Esophagus muscularis mucosa (tissue), 4 donors: ENCODE results near the gene GRID2IP. TPM values are rescaled to one million over a fixed set of nuclear protein-coding genes. Genes with fewer than 3 reads are reported as not detected.
"Not testable (repeated sequence)": the region's sequence is repeated elsewhere in the genome, so short reads cannot be mapped to it uniquely, and the experiment has no call there.

Source experiments
- DNase-seq: peaks from one replicate; pipeline ENCODE4 v3.0.0-alpha.2; 2017; ENCODE audit errors: extremely low spot score
- H3K27ac ChIP-seq, 4 donors: fragments of 200-600 bp; sonication (generic); replicated peaks in 1 of 4; 1 replicate in 3 of 4; 2 replicates in 1 of 4; pipeline ENCODE4 v1.5.1; 2016 to 2019; ENCODE audit warnings: mild to moderate bottlenecking in 1 of 4
- H3K27me3 ChIP-seq, 4 donors: fragments of 200-600 bp; sonication (generic); one replicate each; pipeline versions ENCODE4 v1.5.1 to v1.6.0; 2016 to 2019
- H3K36me3 ChIP-seq, 4 donors: fragments of 200-600 bp; sonication (generic); one replicate each; pipeline ENCODE4 v1.5.1; 2016 to 2019
- H3K4me1 ChIP-seq, 4 donors: fragments of 200-600 bp; sonication (generic); one replicate each; pipeline ENCODE4 v1.5.1; 2016 to 2019
- H3K4me3 ChIP-seq, 4 donors: fragments of 200-600 bp; sonication (generic); 1 replicate in 2 of 4; 2 replicates in 2 of 4; pipeline ENCODE4 v1.5.1; 2016 to 2019; ENCODE audit warnings: mild to moderate bottlenecking in 4 of 4, moderate library complexity in 1 of 4
- H3K9me3 ChIP-seq, 4 donors: fragments of 200-600 bp; sonication (generic); 1 replicate in 3 of 4; 2 replicates in 1 of 4; pipeline ENCODE4 v1.5.1; 2016 to 2019
- EP300 ChIP-seq: sonication (generic); formaldehyde crosslinking; IDR thresholded peaks from one replicate; pipeline ENCODE4 v1.6.1; 2017; ENCODE audit warnings: antibody characterized with exemption
- POLR2A ChIP-seq: fragments of 450-650 bp; IDR thresholded peaks from one replicate; pipeline ENCODE4 v1.6.1; 2017; ENCODE audit warnings: antibody characterized with exemption, moderate library complexity, mild to moderate bottlenecking, low read depth
- POLR2AphosphoS5 ChIP-seq, 2 donors: sonication (generic); formaldehyde crosslinking; IDR thresholded peaks; one replicate each; pipeline ENCODE4 v1.6.1; 2017; ENCODE audit warnings: antibody characterized with exemption in 2 of 2
- WGBS: methylation state at CpG from one replicate; pipeline ENCODE4 v1.1.5; 2018; 5-methylcytosine and 5-hydroxymethylcytosine counted together
- intact Hi-C: fragments of 100-400 bp; cut with DNase I; formaldehyde crosslinking; loops from one replicate; pipeline ENCODE4 v1.15.1; 2023
- total RNA-seq, 4 donors: library from RNA; depleted of rRNA; stranded (reverse); fragments of >200 nt; gene quantifications; one replicate each; pipeline versions ENCODE4 v1.1.0 to v1.2.1, GENCODE V29; 2016
- TF ChIP-seq, protein P1 (sequence below), 3 experiments: fragments of 200-600 bp in 2 of 3; fragments of 450-650 bp in 1 of 3; sonication (generic) in 2 of 3; IDR thresholded peaks; one replicate each; pipeline ENCODE4 v1.5.1; 2017 to 2019; ENCODE audit warnings: antibody characterized with exemption in 3 of 3, mild to moderate bottlenecking in 2 of 3, moderate library complexity in 1 of 3

The GRID2IP gene
- total RNA-seq, 4 donors from 2014 or later: not detected

DNA sequence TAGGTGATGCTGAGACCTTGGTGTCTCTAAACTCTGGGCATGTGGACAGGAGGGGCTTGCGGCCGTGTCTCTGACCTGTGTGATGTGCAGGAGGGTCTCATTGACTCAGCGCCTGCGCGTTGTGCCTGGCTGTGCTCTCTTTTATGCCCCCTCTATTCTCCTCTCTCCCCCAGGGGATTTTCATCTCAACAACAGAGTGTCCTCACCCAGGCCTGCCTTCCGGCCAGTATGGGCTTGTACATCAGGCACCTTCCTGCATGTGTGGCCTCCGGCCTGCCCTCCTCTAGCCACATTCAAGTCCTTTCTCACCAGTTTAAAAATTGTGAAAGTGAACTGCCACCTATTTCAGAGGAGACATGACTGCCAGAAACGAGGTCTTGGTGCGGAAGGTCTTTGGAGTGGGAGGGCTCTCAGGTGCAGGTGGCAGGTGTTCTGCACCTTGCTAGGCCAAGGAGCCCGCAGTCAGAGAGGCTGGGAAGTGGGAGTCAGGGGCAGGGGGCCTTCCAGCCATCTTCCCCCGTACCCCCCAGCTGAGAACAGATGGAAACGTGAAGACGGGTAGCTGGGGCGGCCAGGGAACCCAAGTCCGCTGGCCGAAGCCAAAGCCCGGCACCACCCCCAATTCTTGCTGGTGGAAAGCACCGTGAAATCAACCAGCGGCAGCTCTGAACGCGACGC, 38.0 kb upstream of the GRID2IP start:
- Histone ChIP-seq H3K27ac (peak overlapping the region; percentile 84 to 92 (median 87)), H3K36me3 (peaks cover 32 to 79% (median 64%) of the 10 kb centered on the region in 4 donors), H3K9me3 (no peaks in the 10 kb centered on the region), H3K4me1 (peaks cover 13 to 24% (median 21%) of the 10 kb centered on the region in 4 donors), H3K4me3 (peak overlapping the region; percentile 84 to 92 (median 88)), H3K27me3 (no peaks in the 10 kb centered on the region)
- WGBS: 83% methylated on average over 9 of the region's 22 CpGs
- no peak for DNase-seq
- TF ChIP-seq POLR2A: no peak
- intact Hi-C loops: no loop called here

DNA sequence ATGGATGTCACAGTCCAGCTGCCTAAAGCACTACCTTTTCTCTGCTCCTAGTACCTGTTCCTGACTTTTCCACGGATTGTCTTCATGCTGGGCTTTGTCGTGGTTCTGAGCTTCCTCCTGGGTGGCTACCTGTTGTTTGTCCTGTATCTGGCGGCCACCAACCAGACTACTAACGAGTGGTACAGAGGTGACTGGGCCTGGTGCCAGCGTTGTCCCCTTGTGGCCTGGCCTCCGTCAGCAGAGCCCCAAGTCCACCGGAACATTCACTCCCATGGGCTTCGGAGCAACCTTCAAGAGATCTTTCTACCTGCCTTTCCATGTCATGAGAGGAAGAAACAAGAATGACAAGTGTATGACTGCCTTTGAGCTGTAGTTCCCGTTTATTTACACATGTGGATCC, 37.3 kb upstream of the GRID2IP start:
- Histone ChIP-seq H3K36me3 (peaks cover 28 to 79% (median 62%) of the 10 kb centered on the region in 4 donors), H3K9me3 (no peaks in the 10 kb centered on the region), H3K4me3 (no peak overlapping the region), H3K27ac (no peak overlapping the region), H3K4me1 (peaks cover 13 to 24% (median 21%) of the 10 kb centered on the region in 4 donors), H3K27me3 (no peaks in the 10 kb centered on the region)
- intact Hi-C loops: no loop called here
- WGBS: 81% methylated on average over 9 of the region's 9 CpGs
- DNase-seq: no peak
- TF ChIP-seq EP300 (no peak), POLR2A (no peak), POLR2AphosphoS5 (IDR thresholded peaks at IDR 0.05) (no peak)
- TF ChIP-seq, protein P1, sequence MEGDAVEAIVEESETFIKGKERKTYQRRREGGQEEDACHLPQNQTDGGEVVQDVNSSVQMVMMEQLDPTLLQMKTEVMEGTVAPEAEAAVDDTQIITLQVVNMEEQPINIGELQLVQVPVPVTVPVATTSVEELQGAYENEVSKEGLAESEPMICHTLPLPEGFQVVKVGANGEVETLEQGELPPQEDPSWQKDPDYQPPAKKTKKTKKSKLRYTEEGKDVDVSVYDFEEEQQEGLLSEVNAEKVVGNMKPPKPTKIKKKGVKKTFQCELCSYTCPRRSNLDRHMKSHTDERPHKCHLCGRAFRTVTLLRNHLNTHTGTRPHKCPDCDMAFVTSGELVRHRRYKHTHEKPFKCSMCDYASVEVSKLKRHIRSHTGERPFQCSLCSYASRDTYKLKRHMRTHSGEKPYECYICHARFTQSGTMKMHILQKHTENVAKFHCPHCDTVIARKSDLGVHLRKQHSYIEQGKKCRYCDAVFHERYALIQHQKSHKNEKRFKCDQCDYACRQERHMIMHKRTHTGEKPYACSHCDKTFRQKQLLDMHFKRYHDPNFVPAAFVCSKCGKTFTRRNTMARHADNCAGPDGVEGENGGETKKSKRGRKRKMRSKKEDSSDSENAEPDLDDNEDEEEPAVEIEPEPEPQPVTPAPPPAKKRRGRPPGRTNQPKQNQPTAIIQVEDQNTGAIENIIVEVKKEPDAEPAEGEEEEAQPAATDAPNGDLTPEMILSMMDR (IDR thresholded peaks at IDR 0.05): no peak

DNA sequence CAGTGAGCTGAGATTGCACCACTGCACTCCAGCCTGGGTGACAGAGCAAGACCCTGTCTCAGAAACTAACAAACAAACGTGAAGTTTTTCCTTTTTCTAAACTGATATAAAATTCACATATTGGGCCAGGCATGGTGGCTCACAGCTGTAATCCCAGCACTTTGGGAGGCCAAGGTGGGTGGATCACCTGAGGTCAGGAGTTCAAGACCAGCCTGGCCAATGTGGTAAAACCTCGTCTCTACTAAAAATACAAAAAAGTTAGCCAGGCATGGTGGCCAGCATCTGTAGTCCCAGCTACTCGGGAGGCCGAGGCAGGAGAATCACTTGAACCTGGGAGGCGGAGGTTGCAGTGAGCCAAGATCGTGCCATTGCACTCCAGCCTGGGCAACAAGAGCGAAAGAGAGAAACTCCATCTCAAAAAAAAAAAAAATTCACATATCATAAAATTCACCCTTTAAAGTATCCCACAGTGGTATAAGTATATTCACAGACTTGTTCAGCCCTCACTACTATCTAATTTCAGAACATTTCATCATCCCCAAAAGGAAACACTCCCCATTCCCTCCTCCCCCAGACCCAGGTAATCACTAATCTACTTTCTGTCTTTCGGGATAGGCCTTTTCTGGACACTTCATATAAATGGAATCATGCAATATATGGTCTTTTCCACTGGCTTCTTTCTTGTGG, 34.6 kb upstream of the GRID2IP start:
- H3K27ac ChIP-seq, intact Hi-C loops, H3K4me3 ChIP-seq, H3K27me3 ChIP-seq, H3K9me3 ChIP-seq, DNase-seq: not testable (repeated sequence)
- WGBS: 90% methylated on average over 8 of the region's 8 CpGs
- Histone ChIP-seq H3K4me1 (peaks cover 6 to 13% (median 12%) of the 10 kb centered on the region in 4 donors), H3K36me3 (peaks cover 41 to 83% (median 68%) of the 10 kb centered on the region in 4 donors)

DNA sequence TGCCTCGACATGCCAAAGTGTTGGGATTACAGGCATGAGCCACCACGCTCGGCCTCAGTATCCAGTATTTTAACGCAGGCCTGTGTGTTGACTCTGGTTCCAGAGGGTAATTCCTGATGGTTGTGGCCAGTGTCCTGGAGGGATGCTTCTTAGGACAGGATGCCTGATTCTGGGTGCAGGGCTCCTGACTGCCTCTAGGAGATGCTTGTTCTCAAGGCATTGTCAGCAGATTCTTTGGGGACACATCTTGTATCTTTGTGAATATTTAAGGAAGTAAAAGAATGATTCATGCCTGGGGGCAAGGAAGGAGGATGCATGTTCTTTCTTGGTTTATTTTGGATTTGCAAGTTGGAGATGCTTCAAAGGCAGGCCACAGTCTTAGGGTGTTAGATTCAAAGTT, 28.2 kb upstream of the GRID2IP start:
- no peaks in the 10 kb centered on the region for H3K27me3 ChIP-seq
- TF ChIP-seq POLR2A (no peak), POLR2AphosphoS5 (IDR thresholded peaks at IDR 0.05) (no peak), EP300 (no peak)
- TF ChIP-seq, protein P1 (IDR thresholded peaks at IDR 0.05): no peak
- no peak for DNase-seq
- intact Hi-C loops: loop anchor here (10.0 kb wide), 1 partner anchor 65 kb away; no protein-coding TSS in a partner anchor
- H3K4me3 ChIP-seq: no peak overlapping the region
- no peaks in the 10 kb centered on the region for H3K9me3 ChIP-seq
- no peak overlapping the region for H3K27ac ChIP-seq
- H3K36me3 ChIP-seq: peaks cover 34 to 51% (median 46%) of the 10 kb centered on the region in 4 donors
- H3K4me1 ChIP-seq: peaks cover 12 to 16% (median 15%) of the 10 kb centered on the region in 4 donors
- 100% methylated on average over 4 of the region's 4 CpGs for WGBS

DNA sequence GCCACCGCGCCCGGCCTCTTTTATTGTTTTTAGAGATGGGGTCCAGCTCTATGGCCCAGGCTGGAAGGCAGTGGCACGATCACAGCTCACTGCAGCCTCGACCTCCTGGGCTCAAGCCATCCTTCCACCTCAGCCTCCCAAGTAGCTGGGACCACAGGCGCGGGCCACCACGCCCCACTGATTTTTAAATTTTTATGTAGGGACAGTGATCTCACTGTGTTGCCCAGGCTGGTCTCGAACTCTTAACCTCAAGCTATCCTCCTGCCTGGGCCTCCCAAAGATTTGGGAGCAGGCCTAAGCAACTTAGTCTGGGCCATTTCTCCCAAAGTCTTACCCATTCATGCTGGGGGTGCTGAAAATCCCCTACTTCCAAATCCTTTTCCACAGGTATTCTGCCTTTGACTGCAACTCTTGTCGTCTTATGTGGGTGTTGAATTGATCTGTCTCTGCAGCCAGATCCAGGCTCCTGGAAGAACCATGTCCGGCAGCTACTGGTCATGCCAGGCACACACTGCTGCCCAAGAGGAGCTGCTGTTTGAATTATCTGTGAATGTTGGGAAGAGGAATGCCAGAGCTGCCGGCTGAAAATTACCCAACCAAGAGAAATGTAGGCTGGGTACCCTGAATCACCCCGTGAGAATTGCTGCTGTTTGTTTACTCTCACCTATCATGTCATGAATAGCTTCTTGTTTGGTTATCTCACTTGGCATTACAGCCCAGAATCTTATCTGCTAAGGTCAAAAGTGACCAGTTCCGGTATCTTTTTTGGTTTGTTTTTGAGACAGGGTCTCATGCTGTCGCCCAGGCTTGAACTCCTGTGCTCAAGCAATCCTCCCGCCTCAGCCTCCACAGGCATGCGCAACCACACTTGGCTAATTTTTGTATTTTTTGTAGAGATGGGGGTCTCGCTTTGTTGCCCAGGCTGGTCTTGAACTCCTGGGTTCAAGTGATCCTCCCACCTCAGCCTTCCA, 27.1 kb upstream of the GRID2IP start:
- TF ChIP-seq, protein P1 (IDR thresholded peaks at IDR 0.05): no peak
- TF ChIP-seq POLR2AphosphoS5 (IDR thresholded peaks at IDR 0.05) (no peak), EP300 (no peak), POLR2A (no peak)
- peaks cover 12 to 16% (median 15%) of the 10 kb centered on the region in 4 donors for H3K4me1 ChIP-seq
- peak overlapping the region; percentile 66 to 87 (median 77) for H3K4me3 ChIP-seq
- 89% methylated on average over 18 of the region's 18 CpGs for WGBS
- intact Hi-C loops: loop anchor here (10.0 kb wide), 1 partner anchor 64 kb away; no protein-coding TSS in a partner anchor
- peak overlapping the region; percentile 90 to 96 (median 94) for H3K27ac ChIP-seq
- H3K27me3 ChIP-seq: no peaks in the 10 kb centered on the region
- H3K36me3 ChIP-seq: peaks cover 29 to 41% (median 39%) of the 10 kb centered on the region in 4 donors
- no peaks in the 10 kb centered on the region for H3K9me3 ChIP-seq
- DNase-seq: no peak
